Parathyroid adenoma (tissue), 2 donors: ENCODE data around the gene FAM222A.

ENCODE experiments used
- H2AFZ ChIP-seq: fragments of 300-600 bp; sonication (generic); one replicate; pipeline ENCODE4 v1.7.0; 2017; ENCODE audit warnings: antibody characterized with exemption, mild to moderate bottlenecking
- H3K27ac ChIP-seq: fragments of 300-600 bp; sonication (generic); one replicate; pipeline ENCODE4 v1.7.0; 2017
- H3K27me3 ChIP-seq: fragments of 300-600 bp; sonication (generic); one replicate; pipeline ENCODE4 v1.7.0; 2017; ENCODE audit warnings: low read length; ENCODE audit not compliant: control insufficient read depth, insufficient read depth
- H3K36me3 ChIP-seq: fragments of 300-600 bp; sonication (generic); one replicate; pipeline ENCODE4 v1.7.0; 2017; ENCODE audit warnings: low read length; ENCODE audit not compliant: control insufficient read depth, insufficient read depth
- H3K4me1 ChIP-seq: fragments of 300-600 bp; sonication (generic); one replicate; pipeline ENCODE4 v1.7.0; 2017; ENCODE audit warnings: control low read depth
- H3K4me2 ChIP-seq: fragments of 300-600 bp; sonication (generic); one replicate; pipeline ENCODE4 v1.7.0; 2017; ENCODE audit warnings: low read length
- H3K4me3 ChIP-seq: fragments of 300-600 bp; sonication (generic); one replicate; pipeline ENCODE4 v1.7.0; 2017; ENCODE audit warnings: low read depth, low read length
- H3K79me2 ChIP-seq: fragments of 300-600 bp; sonication (generic); one replicate; pipeline ENCODE4 v1.7.0; 2017; ENCODE audit warnings: control low read depth
- H3K9ac ChIP-seq: fragments of 300-600 bp; sonication (generic); one replicate; pipeline ENCODE4 v1.7.0; 2017; ENCODE audit warnings: mild to moderate bottlenecking
- H3K9me3 ChIP-seq: fragments of 300-600 bp; sonication (generic); one replicate; pipeline ENCODE4 v1.7.0; 2017; ENCODE audit warnings: low read length; ENCODE audit not compliant: control insufficient read depth
- TF ChIP-seq, protein P1 (sequence below): fragments of 300-600 bp; sonication (generic); IDR thresholded peaks from one replicate; pipeline ENCODE4 v1.7.0; 2017; ENCODE audit warnings: antibody characterized with exemption, mild to moderate bottlenecking
- donor health status: primary hyperparathyroidism.

The FAM222A gene

DNA sequence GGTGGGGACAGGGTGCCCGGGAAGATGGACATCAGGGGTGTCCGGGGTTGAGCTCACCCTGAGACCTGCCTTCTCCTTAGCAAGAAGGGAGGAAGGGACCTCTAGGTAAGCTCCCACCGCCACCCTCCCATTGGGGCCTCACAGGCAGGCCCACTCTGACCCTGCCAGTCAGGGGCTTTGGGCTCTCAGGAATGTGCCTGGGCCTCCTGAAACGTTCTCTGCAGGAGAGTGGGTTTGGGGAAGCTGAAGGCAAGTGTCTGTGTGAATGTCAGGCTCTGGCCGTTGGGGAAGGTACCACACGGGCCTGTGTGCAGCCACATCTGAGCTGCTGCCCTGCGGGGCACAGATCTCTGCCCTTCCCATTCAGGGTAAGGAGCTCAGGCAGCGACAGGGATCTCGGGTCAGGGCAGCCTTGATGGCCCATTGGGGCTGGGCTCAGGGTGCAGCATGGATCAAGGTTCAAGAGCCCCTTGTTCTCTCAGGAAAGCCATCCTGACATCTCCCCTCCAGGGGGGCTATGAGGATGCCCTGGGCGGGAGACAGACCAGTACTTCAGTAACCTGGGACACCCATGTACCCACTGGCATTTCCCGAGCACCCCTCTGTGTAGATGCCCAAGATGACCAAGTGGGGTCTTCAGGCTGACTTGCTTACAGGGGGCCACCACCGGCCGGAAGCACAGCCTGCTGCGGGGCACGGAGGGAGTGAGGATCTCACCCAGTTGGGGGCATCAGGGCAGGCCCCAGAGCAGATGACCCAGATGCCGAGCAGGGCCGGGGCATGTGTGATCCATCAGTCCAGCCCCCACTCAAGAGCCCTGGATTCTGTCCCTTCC is 29.7 kb downstream of the FAM222A start:
- Histone ChIP-seq H3K4me3 (no peak overlapping the region), H3K27ac (no peak overlapping the region), H3K4me1 (peaks cover 14% of the 10 kb centered on the region), H3K27me3 (no peaks in the 10 kb centered on the region), H3K36me3 (no peaks in the 10 kb centered on the region), H2AFZ (no peak overlapping the region), H3K4me2 (no peak overlapping the region), H3K79me2 (no peaks in the 10 kb centered on the region), H3K9me3 (no peaks in the 10 kb centered on the region), H3K9ac (no peak overlapping the region)
- TF ChIP-seq, protein P1, sequence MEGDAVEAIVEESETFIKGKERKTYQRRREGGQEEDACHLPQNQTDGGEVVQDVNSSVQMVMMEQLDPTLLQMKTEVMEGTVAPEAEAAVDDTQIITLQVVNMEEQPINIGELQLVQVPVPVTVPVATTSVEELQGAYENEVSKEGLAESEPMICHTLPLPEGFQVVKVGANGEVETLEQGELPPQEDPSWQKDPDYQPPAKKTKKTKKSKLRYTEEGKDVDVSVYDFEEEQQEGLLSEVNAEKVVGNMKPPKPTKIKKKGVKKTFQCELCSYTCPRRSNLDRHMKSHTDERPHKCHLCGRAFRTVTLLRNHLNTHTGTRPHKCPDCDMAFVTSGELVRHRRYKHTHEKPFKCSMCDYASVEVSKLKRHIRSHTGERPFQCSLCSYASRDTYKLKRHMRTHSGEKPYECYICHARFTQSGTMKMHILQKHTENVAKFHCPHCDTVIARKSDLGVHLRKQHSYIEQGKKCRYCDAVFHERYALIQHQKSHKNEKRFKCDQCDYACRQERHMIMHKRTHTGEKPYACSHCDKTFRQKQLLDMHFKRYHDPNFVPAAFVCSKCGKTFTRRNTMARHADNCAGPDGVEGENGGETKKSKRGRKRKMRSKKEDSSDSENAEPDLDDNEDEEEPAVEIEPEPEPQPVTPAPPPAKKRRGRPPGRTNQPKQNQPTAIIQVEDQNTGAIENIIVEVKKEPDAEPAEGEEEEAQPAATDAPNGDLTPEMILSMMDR, result no peak

GRCh38 chr12:109744026-109744425 is 30.4 kb downstream of the FAM222A start:
- no peaks in the 10 kb centered on the region for H3K36me3 ChIP-seq
- no peak overlapping the region for H3K4me2 ChIP-seq
- H3K27me3 ChIP-seq, result no peaks in the 10 kb centered on the region
- no peaks in the 10 kb centered on the region for H3K79me2 ChIP-seq
- H3K4me1 ChIP-seq, result peaks cover 8% of the 10 kb centered on the region
- no peak overlapping the region for H3K9ac ChIP-seq
- H2AFZ ChIP-seq, result no peak overlapping the region
- no peaks in the 10 kb centered on the region for H3K9me3 ChIP-seq
- TF ChIP-seq, protein P1, result no peak
- H3K27ac ChIP-seq, result no peak overlapping the region
- no peak overlapping the region for H3K4me3 ChIP-seq

GRCh38 chr12:109744986-109745942 is 31.6 kb downstream of the FAM222A start:
- TF ChIP-seq, protein P1, result no peak
- Histone ChIP-seq H3K79me2 (no peaks in the 10 kb centered on the region), H3K4me1 (no peaks in the 10 kb centered on the region), H3K27ac (no peak overlapping the region), H2AFZ (no peak overlapping the region), H3K4me3 (no peak overlapping the region), H3K27me3 (no peaks in the 10 kb centered on the region), H3K9ac (no peak overlapping the region), H3K36me3 (no peaks in the 10 kb centered on the region), H3K4me2 (no peak overlapping the region), H3K9me3 (no peaks in the 10 kb centered on the region)

- Histone ChIP-seq H3K4me1 (no peaks in the 10 kb centered on the region), H3K9me3 (no peaks in the 10 kb centered on the region), H3K4me3 (no peak overlapping the region), H2AFZ (no peak overlapping the region), H3K27ac (no peak overlapping the region), H3K36me3 (no peaks in the 10 kb centered on the region), H3K4me2 (no peak overlapping the region), H3K9ac (no peak overlapping the region), H3K79me2 (no peaks in the 10 kb centered on the region), H3K27me3 (no peaks in the 10 kb centered on the region)
- TF ChIP-seq, protein P1, result no peak
Measured at GRCh38 chr12:109752117-109753053, 38.8 kb downstream of the FAM222A start.
